HG03469 (cell line): ENCODE data around the gene KRTAP12-1.
"Not testable (repeated sequence)": the region's sequence is repeated elsewhere in the genome, so short reads cannot be mapped to it uniquely, and the experiment has no call there.

Experiments
- ATAC-seq: cut with Tn5 transposase; IDR thresholded peaks from one replicate; pipeline ENCODE4 v1.9.1; 2021; ENCODE audit warnings: mild to moderate bottlenecking, moderate library complexity, moderate number of reproducible peaks; ENCODE audit not compliant: unreplicated experiment

KRTAP12-1 gene

GRCh38 chr21:44648557-44649311 lies 33.2 kb downstream of the KRTAP12-1 start:
- no peak for ATAC-seq

GRCh38 chr21:44647222-44647552 lies 34.8 kb downstream of the KRTAP12-1 start:
- ATAC-seq, result no peak

DNA sequence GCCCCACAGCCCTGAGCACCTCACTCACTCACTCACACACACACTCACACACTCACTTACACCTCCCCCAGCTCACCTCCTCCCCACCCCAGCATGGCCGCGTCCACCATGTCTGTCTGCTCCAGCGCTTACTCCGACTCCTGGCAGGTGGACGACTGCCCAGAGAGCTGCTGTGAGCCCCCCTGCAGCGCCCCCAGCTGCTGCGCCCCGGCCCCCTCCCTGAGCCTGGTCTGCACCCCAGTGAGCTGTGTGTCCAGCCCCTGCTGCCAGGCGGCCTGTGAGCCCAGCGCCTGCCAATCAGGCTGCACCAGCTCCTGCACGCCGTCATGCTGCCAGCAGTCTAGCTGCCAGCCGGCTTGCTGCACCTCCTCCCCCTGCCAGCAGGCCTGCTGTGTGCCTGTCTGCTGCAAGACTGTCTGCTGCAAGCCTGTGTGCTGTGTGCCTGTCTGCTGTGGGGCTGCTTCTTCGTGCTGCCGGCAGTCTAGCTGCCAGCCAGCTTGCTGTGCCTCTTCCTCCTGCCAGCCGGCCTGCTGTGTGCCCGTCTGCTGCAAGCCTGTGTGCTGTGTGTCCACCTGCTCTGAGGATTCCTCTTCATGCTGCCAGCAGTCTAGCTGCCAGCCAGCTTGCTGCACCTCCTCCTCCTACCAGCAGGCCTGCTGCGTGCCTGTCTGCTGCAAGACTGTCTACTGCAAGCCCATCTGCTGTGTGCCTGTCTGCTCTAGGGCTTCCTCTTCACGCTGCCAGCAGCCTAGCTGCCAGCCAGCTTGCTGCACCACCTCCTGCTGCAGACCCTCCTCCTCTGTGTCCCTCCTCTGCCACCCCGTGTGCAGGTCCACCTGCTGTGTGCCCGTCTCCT lies 35.4 kb downstream of the KRTAP12-1 start, which contains the start of gene KRTAP10-11:
Gene KRTAP10-11 (plus strand): TSS at position 49 of the 856 bp plus-strand sequence. CDS start 45 bp downstream, at position 94.
- ATAC-seq, result not testable (repeated sequence)

DNA sequence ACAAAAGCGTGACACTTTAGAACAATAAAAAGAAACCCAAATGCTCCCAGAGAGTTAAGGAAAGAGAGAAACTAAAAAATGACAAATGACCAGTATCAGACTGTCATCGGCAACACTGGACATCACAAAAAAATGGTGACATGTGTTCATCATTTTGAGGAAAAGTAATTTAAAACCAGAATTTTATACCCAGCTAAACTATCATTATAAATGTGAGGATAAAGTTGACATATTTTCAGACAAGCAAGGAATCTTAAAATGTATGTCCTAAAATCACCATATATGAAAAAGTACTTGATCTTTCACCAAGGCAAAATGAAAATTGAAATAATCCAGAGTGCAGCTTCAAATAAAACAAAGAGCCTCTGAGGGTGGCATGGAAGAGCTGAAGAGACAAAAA lies 37.1 kb downstream of the KRTAP12-1 start:
- ATAC-seq, result no peak

- ATAC-seq, result no peak
These were observed 38.1 kb downstream of the KRTAP12-1 start for GRCh38 chr21:44643741-44644310.

GRCh38 chr21:44640761-44641160 lies 41.2 kb downstream of the KRTAP12-1 start:
- no peak for ATAC-seq

- ATAC-seq, result no peak
These were observed 42.7 kb downstream of the KRTAP12-1 start for GRCh38 chr21:44639331-44639655.

DNA sequence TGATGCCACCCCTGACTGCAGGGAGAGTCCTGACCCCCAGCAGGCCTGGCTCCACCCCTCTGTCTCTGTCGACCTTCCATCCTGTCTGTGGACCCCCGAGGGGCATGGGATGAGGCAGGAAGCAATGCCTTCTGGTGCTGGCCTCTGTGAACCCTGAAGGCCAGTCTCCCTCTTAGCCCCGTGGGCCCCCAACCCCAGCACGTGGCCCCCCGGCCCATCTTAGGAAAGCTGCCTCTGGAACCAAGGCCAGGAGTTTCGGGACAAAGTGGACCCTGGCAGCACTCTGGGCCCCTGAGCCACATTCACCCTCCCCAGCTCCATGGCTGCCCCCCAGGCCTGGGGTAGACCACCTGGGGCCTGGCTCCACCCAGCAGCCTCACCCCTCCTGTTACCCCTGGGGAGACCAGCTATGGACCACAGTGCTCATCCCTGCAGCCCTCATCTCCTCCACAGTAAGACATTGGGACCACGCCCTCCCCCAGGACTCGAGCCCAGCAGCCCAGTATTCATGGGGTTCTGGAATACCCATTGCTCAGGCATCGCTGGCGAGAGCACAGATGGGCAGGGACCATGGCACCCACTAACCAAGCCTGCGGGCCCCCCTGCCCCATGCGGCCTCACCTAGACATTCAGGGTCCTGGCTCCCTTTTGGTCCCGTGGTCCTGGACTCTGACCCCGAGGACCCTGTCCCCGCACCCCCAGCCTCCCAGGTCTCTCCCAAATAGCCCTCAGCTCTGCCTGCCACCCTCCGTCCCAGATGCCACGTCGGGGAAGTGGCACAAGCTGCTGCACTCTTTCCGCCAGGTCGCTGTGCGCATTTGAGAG lies 43.2 kb downstream of the KRTAP12-1 start:
- ATAC-seq, result not testable (repeated sequence)

GRCh38 chr21:44637851-44638348 lies 44.1 kb downstream of the KRTAP12-1 start:
- not testable (repeated sequence) for ATAC-seq

GRCh38 chr21:44637018-44637850 lies 44.7 kb downstream of the KRTAP12-1 start, which contains the start of gene KRTAP10-10:
TSS of gene KRTAP10-10 (plus strand) at chr21:44637356. CDS start at chr21:44637418, 62 bp downstream.
- no peak for ATAC-seq

DNA sequence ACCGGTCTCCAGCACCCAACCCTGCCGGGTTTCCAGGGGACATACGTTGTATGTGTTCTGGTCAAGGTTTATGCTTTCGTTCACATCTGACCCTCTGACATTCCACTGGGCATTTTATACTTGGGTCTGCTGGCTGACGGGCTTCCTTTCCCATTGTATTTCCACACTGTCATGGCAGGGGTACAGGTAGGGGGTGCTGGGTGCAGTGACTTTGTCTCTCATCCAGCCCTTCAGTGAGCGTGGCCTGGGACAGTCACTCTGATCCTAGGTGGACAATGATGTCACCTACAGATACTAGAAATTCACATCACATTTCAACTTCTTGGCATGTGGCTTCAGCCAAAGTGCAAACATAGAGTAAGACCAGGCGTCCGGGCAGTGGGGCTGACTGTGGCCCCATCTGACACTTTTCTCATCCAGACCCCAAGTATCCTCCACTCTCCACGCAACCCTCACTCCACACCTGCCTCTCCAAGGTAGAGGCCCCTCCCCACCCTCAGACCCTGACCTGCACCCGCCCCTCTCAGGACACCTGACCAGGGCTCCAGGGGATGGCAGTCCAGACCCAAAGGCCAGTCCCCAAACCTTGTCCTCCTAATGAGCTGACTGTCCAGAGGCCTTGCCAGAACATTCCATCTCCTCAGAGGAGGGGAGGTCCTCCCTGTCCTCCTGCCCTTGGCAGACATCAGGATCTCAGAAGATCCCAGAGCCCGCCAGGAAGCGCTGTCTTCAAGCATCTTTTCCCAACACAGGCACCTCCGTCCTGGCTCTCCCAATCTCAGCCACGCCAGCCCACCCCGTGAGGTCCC lies 45.5 kb downstream of the KRTAP12-1 start:
- no peak for ATAC-seq

GRCh38 chr21:44632067-44632466 lies 49.9 kb downstream of the KRTAP12-1 start:
- no peak for ATAC-seq
